HepG2 (cell line): ENCODE data around the gene FAM83C. TPM values are rescaled to one million over a fixed set of nuclear protein-coding genes. Genes with fewer than 3 reads are reported as not detected.

Experiments
- ATAC-seq: fragments of 200-7000 bp; cut with Tn5 transposase; 3 replicates; pipeline ENCODE4 v1.9.1; 2020; ENCODE audit warnings: mild to moderate bottlenecking, moderate library complexity
- BruUV-seq: library from RNA; stranded (reverse); fragments of 400-500 nt; replicated peaks from 2 replicates; lab custom pipeline; 2021; lab: Mats Ljungman, UMichigan
- CTCF ChIA-PET: fragments of 300-600 bp; formaldehyde crosslinking; extraction: SDS; loops from one replicate; lab custom pipeline; 2021; ENCODE audit warnings: low total read pairs, inconsistent platforms, low intra/inter-chr PET ratio; lab: Yijun Ruan, JAX
- POLR2A ChIA-PET: fragments of 350-600 bp; sonication (Branson Sonifier 250); formaldehyde crosslinking; loops from one replicate; lab custom pipeline; 2020; ENCODE audit warnings: antibody characterized with exemption, inconsistent platforms; lab: Yijun Ruan, JAX
- DNase-seq: peaks from one replicate; pipeline ENCODE4 v3.0.0-alpha.2; 2015; ENCODE audit warnings: low spot score
- FAIRE-seq: peaks from 3 replicates; lab custom pipeline; 2011; peaks lifted over from hg19 to GRCh38; lab: Jason Lieb, UNC
- H2AFZ ChIP-seq: one replicate; pipeline ENCODE4 v1.6.1; 2011; ENCODE audit warnings: low read length, inconsistent platforms
- H3K27ac ChIP-seq: fragments of 300-600 bp; 3 replicates; pipeline ENCODE4 v1.8.0; 2011; ENCODE audit warnings: mixed run types, mild to moderate bottlenecking, mixed read lengths, low read length, inconsistent platforms; ENCODE audit not compliant: insufficient read depth; ENCODE audit errors: extremely low read length
- H3K27me3 ChIP-seq, 2 experiments: fragments of 200-600 bp in 1 of 2; 2 replicates in 1 of 2; 3 replicates in 1 of 2; pipeline versions ENCODE4 v1.6.0 to v1.8.0; 2011; ENCODE audit warnings: low read length in 2 of 2, mild to moderate bottlenecking in 2 of 2, moderate library complexity in 2 of 2, inconsistent platforms in 1 of 2; ENCODE audit not compliant: insufficient read depth in 2 of 2, control insufficient read depth in 1 of 2
- H3K36me3 ChIP-seq, 2 experiments: fragments of 200-600 bp in 1 of 2; replicated peaks in 1 of 2; 2 replicates in 1 of 2; 3 replicates in 1 of 2; pipeline versions ENCODE4 v1.5.1 to v1.8.0; 2011; ENCODE audit warnings: low read length in 2 of 2, inconsistent platforms in 1 of 2; ENCODE audit not compliant: insufficient read depth in 2 of 2, control insufficient read depth in 1 of 2
- H3K4me1 ChIP-seq: 2 replicates; pipeline ENCODE4 v1.5.1; 2012; ENCODE audit warnings: low read length, inconsistent platforms; ENCODE audit not compliant: insufficient read depth
- H3K4me2 ChIP-seq: 2 replicates; pipeline ENCODE4 v1.6.0; 2011; ENCODE audit warnings: low read depth, low read length, inconsistent platforms
- H3K4me3 ChIP-seq, 3 experiments: fragments of 200-600 bp in 1 of 3; sonication (generic), shearing (Covaris generic) in 1 of 3; replicated peaks in 1 of 3; 2 replicates each; pipeline ENCODE4 v1.5.1; 2011 to 2016; ENCODE audit warnings: low read length in 3 of 3, inconsistent platforms in 2 of 3, low read depth in 2 of 3, mild to moderate bottlenecking in 2 of 3, control low read depth in 1 of 3, mixed read lengths in 1 of 3; ENCODE audit not compliant: insufficient read depth in 1 of 3
- H3K79me2 ChIP-seq: one replicate; pipeline ENCODE4 v1.6.1; 2011; ENCODE audit warnings: low read length, inconsistent platforms; ENCODE audit not compliant: insufficient read depth
- H3K9ac ChIP-seq: 2 replicates; pipeline ENCODE4 v1.6.0; 2011; ENCODE audit warnings: mild to moderate bottlenecking, low read depth, low read length, inconsistent platforms; ENCODE audit not compliant: insufficient read depth
- H3K9me3 ChIP-seq: 2 replicates; pipeline ENCODE4 v1.5.1; 2012; ENCODE audit warnings: mild to moderate bottlenecking, low read length
- H4K20me1 ChIP-seq: 2 replicates; pipeline ENCODE4 v1.6.0; 2011; ENCODE audit warnings: inconsistent platforms, mild to moderate bottlenecking, low read length, moderate library complexity; ENCODE audit not compliant: insufficient read depth
- CBFB ChIP-seq: sonication (generic); formaldehyde crosslinking; IDR thresholded peaks from 2 replicates; pipeline ENCODE4 v1.4.0; 2020; ENCODE audit warnings: missing genetic modification reagents
- HES4 ChIP-seq: sonication (generic); formaldehyde crosslinking; IDR thresholded peaks from 2 replicates; pipeline ENCODE4 v1.9.0; 2021; ENCODE audit warnings: mild to moderate bottlenecking, missing genetic modification reagents, borderline replicate concordance
- MYC ChIP-seq: sonication (generic); formaldehyde crosslinking; IDR thresholded peaks from 2 replicates; pipeline ENCODE4 v1.9.0; 2021; ENCODE audit warnings: missing genetic modification reagents, borderline replicate concordance
- SALL2 ChIP-seq: sonication (generic); formaldehyde crosslinking; IDR thresholded peaks from 2 replicates; pipeline ENCODE4 v1.8.1; 2023; ENCODE audit warnings: mild to moderate bottlenecking, missing genetic modification reagents, inconsistent platforms
- SRSF4 ChIP-seq: fragments of 200-400 bp; formaldehyde crosslinking; IDR thresholded peaks from one replicate; pipeline ENCODE4 v1.6.1; 2018; ENCODE audit warnings: mild to moderate bottlenecking, low read depth, low read length, moderate library complexity; ENCODE audit not compliant: poor library complexity, severe bottlenecking
- ZNF124 ChIP-seq: sonication (generic); formaldehyde crosslinking; IDR thresholded peaks from 2 replicates; pipeline ENCODE4 v1.4.0; 2020; ENCODE audit warnings: missing genetic modification reagents
- ZNF225 ChIP-seq: sonication (generic); formaldehyde crosslinking; IDR thresholded peaks from 2 replicates; pipeline ENCODE4 v1.4.0; 2020; ENCODE audit warnings: mild to moderate bottlenecking, missing genetic modification reagents
- WGBS: methylation state at CpG from one replicate; pipeline ENCODE4 v1.1.6; 2017; ENCODE audit warnings: low lambda C conversion rate; 5-methylcytosine and 5-hydroxymethylcytosine counted together
- in situ Hi-C: cut with HindIII; loops from 2 replicates; pipeline ENCODE4 v1.10.0; 2017; ENCODE audit warnings: low pct_unique_long_range_greater_than_20kb; ENCODE audit not compliant: extremely low pct_ligation_motif_present
- intact Hi-C: fragments of 100-400 bp; cut with micrococcal nuclease; formaldehyde crosslinking; loops from one replicate; pipeline ENCODE4 v1.10.0; 2022; ENCODE audit not compliant: unreplicated experiment
- polyA plus RNA-seq, 8 experiments: library from polyadenylated mRNA; depleted of rRNA in 3 of 8; stranded (reverse) in 7 of 8; unstranded in 1 of 8; fragments of >200 nt; fragmentation: Illumina TruSeq in 4 of 8; extraction: Trizol in 4 of 8; gene quantifications; 2 replicates each; pipeline versions ENCODE4 v1.2.1 to v1.2.3, GENCODE V29; 2011 to 2016; ENCODE audit warnings: low read depth in 4 of 8, missing spikeins in 1 of 8, mixed read lengths in 1 of 8; ENCODE audit not compliant: insufficient read depth in 1 of 8
- total RNA-seq, 5 experiments: library from RNA; depleted of rRNA; stranded (reverse); fragments of >200 nt; fragmentation: Illumina TruSeq; extraction: Trizol; gene quantifications; 2 replicates each; pipeline ENCODE4 v1.2.3, GENCODE V29; 2016; ENCODE audit warnings: low read depth in 1 of 5
- TF ChIP-seq, protein P1 (sequence below): sonication (generic); formaldehyde crosslinking; IDR thresholded peaks from 2 replicates; pipeline ENCODE4 v1.5.1; 2020; ENCODE audit warnings: missing genetic modification reagents, mild to moderate bottlenecking, borderline replicate concordance
- TF ChIP-seq, protein P2 (sequence below): sonication (generic); formaldehyde crosslinking; conservative IDR thresholded peaks from 2 replicates; pipeline ENCODE4 v1.8.0; 2022; ENCODE audit warnings: missing genetic modification reagents
- TF ChIP-seq, protein P3 (sequence below): sonication (generic); formaldehyde crosslinking; IDR thresholded peaks from 2 replicates; pipeline ENCODE4 v1.4.0; 2020; ENCODE audit warnings: missing genetic modification reagents, mild to moderate bottlenecking, borderline replicate concordance

The FAM83C gene
- total and polyA plus RNA-seq, 2 of the 13 experiments (the other 11 are each of a cell fraction or from before 2014, with no cell fraction given) = 0.04 TPM; not detected in 1

DNA sequence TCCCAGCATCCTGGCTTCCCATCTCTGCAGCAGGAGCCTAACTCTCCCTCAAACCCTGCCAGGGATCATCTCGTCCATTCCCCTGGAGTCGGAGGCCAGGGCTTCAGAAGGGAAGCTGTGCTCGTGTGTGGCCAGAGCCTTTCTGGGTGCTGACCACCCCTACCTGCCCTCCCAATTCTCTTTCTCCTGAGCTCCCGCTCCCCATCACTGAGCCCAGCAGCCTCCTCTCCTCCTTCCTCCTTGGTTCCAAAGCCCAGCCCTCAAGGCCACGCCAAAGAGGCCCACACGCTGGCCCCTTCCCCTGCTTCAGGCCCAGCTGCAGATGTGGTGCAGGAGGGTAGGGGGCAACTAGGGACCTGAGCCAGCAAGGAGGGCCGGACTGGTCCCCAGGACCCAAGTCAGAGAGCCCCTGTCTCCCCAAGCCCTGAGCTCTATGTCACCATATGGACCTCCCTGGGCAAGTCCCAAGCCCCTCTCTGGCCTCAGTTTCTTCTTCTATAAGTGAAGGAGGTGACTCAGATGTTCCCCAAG, 1.3 kb downstream of the FAM83C start:
- TF ChIP-seq MYC (CRISPR knock-in tag) = 0 out of 2 replicates have a peak, but pooled peaks have one; percentile 23
- TF ChIP-seq, protein P1, sequence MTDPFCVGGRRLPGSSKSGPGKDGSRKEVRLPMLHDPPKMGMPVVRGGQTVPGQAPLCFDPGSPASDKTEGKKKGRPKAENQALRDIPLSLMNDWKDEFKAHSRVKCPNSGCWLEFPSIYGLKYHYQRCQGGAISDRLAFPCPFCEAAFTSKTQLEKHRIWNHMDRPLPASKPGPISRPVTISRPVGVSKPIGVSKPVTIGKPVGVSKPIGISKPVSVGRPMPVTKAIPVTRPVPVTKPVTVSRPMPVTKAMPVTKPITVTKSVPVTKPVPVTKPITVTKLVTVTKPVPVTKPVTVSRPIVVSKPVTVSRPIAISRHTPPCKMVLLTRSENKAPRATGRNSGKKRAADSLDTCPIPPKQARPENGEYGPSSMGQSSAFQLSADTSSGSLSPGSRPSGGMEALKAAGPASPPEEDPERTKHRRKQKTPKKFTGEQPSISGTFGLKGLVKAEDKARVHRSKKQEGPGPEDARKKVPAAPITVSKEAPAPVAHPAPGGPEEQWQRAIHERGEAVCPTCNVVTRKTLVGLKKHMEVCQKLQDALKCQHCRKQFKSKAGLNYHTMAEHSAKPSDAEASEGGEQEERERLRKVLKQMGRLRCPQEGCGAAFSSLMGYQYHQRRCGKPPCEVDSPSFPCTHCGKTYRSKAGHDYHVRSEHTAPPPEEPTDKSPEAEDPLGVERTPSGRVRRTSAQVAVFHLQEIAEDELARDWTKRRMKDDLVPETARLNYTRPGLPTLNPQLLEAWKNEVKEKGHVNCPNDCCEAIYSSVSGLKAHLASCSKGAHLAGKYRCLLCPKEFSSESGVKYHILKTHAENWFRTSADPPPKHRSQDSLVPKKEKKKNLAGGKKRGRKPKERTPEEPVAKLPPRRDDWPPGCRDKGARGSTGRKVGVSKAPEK (CRISPR knock-in tag) = no peak
- TF ChIP-seq ZNF124 (CRISPR knock-in tag) = no peak
- TF ChIP-seq, protein P2, sequence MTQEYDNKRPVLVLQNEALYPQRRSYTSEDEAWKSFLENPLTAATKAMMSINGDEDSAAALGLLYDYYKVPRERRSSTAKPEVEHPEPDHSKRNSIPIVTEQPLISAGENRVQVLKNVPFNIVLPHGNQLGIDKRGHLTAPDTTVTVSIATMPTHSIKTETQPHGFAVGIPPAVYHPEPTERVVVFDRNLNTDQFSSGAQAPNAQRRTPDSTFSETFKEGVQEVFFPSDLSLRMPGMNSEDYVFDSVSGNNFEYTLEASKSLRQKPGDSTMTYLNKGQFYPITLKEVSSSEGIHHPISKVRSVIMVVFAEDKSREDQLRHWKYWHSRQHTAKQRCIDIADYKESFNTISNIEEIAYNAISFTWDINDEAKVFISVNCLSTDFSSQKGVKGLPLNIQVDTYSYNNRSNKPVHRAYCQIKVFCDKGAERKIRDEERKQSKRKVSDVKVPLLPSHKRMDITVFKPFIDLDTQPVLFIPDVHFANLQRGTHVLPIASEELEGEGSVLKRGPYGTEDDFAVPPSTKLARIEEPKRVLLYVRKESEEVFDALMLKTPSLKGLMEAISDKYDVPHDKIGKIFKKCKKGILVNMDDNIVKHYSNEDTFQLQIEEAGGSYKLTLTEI = no peak
- 0 out of 2 replicates have a peak, but pooled peaks have one; percentile 40 for TF ChIP-seq ZNF225
- 0 out of 2 replicates have a peak, but pooled peaks have one; percentile 52 for TF ChIP-seq SALL2 (CRISPR knock-in tag)
- peak; percentile 63; the same call in 1 of the 2 replicates for TF ChIP-seq HES4
- TF ChIP-seq, protein P3, sequence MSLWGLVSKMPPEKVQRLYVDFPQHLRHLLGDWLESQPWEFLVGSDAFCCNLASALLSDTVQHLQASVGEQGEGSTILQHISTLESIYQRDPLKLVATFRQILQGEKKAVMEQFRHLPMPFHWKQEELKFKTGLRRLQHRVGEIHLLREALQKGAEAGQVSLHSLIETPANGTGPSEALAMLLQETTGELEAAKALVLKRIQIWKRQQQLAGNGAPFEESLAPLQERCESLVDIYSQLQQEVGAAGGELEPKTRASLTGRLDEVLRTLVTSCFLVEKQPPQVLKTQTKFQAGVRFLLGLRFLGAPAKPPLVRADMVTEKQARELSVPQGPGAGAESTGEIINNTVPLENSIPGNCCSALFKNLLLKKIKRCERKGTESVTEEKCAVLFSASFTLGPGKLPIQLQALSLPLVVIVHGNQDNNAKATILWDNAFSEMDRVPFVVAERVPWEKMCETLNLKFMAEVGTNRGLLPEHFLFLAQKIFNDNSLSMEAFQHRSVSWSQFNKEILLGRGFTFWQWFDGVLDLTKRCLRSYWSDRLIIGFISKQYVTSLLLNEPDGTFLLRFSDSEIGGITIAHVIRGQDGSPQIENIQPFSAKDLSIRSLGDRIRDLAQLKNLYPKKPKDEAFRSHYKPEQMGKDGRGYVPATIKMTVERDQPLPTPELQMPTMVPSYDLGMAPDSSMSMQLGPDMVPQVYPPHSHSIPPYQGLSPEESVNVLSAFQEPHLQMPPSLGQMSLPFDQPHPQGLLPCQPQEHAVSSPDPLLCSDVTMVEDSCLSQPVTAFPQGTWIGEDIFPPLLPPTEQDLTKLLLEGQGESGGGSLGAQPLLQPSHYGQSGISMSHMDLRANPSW (CRISPR knock-in tag) = no peak
- no peak for TF ChIP-seq CBFB
- no peak for TF ChIP-seq SRSF4
- Histone ChIP-seq H3K9me3 (no peaks in the 10 kb centered on the region), H3K4me2 (no peak overlapping the region; the same call in 1 of the 2 replicates), H3K9ac (no peak overlapping the region), H3K36me3 (no peaks in the 10 kb centered on the region), H3K79me2 (no peaks in the 10 kb centered on the region), H4K20me1 (no peaks in the 10 kb centered on the region), H3K27ac (no peak overlapping the region), H3K4me1 (peaks cover 80% of the 10 kb centered on the region), H2AFZ (no peak overlapping the region), H3K27me3 (peaks cover 6 to 49% of the 10 kb centered on the region in 2 experiments), H3K4me3 (no peak overlapping the region)
- in situ Hi-C loops (no loop called here), intact Hi-C loops (no loop called here)
- ATAC-seq (no peak), DNase-seq (no peak), FAIRE-seq (no peak)
- no TSS peak for BruUV-seq
- WGBS = 28% methylated on average over 7 of the region's 7 CpGs
- POLR2A ChIA-PET = interaction anchor here (0.9 to 1.4 kb wide), 3 partner anchors 11 to 36 kb away, joined by 3 to 4 read pairs (median 3); no protein-coding TSS in a partner anchor
- CTCF ChIA-PET = no interaction called here
